Fibroblast of the aortic adventitia (primary cell): Measurements from ENCODE around the gene HIGD1C. TPM values are rescaled to one million over a fixed set of nuclear protein-coding genes. Genes with fewer than 3 reads are reported as not detected.

Source experiments
- DNase-seq: peaks from one replicate; pipeline ENCODE4 v3.0.0-alpha.2; 2010; ENCODE audit warnings: low read depth
- H3K4me3 ChIP-seq: 2 replicates; pipeline ENCODE4 v1.5.1; 2011; ENCODE audit warnings: low read depth, mild to moderate bottlenecking, control low read depth, low read length, moderate library complexity
- total RNA-seq: library from RNA; depleted of rRNA; stranded (reverse); fragments of >200 nt; gene quantifications from 2 replicates; pipeline ENCODE4 v1.2.3, GENCODE V29; 2012; ENCODE audit warnings: low replicate concordance
- TF ChIP-seq, protein P1 (sequence below): IDR thresholded peaks from 2 replicates; pipeline ENCODE4 v1.5.1; 2011; ENCODE audit warnings: mild to moderate bottlenecking, low read length, control low read depth, inconsistent platforms; ENCODE audit not compliant: insufficient read depth

HIGD1C gene
- total RNA-seq, 1 donor = not detected

GRCh38 chr12:50934371-50934851, 17.9 kb upstream of the HIGD1C start:
- TF ChIP-seq, protein P1, sequence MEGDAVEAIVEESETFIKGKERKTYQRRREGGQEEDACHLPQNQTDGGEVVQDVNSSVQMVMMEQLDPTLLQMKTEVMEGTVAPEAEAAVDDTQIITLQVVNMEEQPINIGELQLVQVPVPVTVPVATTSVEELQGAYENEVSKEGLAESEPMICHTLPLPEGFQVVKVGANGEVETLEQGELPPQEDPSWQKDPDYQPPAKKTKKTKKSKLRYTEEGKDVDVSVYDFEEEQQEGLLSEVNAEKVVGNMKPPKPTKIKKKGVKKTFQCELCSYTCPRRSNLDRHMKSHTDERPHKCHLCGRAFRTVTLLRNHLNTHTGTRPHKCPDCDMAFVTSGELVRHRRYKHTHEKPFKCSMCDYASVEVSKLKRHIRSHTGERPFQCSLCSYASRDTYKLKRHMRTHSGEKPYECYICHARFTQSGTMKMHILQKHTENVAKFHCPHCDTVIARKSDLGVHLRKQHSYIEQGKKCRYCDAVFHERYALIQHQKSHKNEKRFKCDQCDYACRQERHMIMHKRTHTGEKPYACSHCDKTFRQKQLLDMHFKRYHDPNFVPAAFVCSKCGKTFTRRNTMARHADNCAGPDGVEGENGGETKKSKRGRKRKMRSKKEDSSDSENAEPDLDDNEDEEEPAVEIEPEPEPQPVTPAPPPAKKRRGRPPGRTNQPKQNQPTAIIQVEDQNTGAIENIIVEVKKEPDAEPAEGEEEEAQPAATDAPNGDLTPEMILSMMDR = no peak
- DNase-seq = peak; percentile 67
- H3K4me3 ChIP-seq = no peak overlapping the region

DNA sequence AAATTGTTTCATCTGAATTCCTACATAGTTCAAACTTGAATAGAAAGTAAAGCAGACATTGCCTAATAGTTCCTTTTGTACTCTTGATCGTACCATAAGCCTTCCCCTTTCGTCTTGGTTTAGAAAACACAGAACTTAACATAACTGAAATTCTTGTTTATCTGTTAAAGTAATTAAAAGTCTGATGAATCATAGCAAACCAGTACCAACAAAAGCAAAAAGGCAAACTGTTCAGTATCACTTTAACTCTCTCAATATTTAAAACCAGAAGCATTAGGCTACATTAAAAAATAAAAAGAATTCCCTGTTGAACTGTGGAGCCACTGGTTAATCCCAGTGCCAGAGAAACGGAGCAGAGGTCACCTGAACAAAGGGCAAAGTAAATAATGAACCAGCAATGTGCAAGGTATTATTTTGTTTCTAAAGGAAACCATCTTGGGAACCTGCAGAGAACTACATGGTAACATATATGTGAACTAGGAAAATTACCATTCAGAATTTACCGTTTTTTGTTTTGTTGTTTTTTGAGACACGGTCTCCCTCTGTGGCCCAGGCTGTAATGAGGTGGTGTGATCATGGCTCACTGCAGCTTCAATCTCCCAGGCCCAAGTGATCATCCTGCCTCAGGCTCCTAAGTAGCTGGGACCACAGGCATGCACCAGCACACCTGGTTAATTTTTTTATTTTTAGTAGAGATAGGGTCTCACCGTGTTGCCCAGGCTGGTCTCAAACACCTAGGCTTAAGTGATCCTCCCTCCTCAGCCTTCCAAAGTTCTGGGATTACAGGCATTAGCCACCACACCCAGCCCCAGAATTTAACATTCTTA, 17.1 kb upstream of the HIGD1C start:
- TF ChIP-seq, protein P1 = no peak
- peak; percentile 67 for DNase-seq
- no peak overlapping the region for H3K4me3 ChIP-seq

DNA sequence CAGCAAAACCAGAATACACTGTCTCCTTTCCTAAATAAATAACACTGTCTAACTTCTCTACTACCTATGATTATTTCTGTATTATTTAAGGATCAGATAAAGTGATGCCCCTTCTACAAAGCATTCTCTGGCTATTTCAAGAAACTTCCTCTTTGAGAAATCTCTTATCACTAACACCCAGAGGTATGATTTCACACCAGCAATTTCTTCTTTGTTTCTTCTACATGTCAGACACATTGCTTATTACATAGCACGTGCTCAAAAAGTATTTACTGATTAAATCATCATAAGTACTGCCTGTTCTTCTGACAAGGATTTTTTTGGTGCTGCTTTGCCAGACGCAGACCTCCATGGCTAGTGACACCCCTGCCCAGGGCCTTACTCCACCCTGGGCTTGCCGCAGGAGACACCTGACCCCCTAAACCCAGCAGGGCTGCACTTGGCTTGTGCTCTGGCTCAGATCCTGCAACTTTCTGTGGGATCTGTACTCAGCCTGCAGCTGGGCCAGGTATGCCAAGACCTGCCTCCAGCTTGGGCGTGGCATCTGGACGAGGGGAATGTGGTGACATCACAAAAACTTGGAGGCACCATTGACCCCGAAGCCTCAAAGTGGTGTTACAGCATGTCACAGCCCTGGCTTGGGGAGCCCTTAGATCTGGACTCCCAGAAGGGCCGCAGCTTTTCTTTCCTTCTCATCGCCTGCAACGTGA, 15.4 kb upstream of the HIGD1C start:
- DNase-seq = no peak
- no peak overlapping the region for H3K4me3 ChIP-seq
- TF ChIP-seq, protein P1 = no peak

DNA sequence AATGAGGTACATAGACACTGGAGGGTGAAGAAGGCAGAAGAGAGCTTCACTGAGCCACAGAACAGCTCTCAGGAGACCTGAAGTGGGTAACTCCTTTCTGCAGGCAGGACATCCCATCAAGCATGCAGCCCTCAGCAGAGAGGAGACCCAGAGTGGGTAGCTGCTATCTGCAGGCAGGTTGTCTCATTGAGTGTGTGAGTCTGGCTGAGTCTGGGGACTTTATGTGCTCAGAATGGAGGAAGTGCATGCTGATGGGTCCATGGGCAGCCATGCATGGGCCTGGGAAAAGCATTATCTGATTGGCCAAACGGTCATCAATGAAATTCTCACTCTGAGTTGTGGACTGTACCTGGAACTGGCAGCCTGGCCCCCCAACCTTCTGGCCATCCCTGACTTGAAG, 14.7 kb upstream of the HIGD1C start:
- TF ChIP-seq, protein P1 = no peak
- no peak for DNase-seq
- H3K4me3 ChIP-seq = no peak overlapping the region

GRCh38 chr12:50947933-50948626, 4.3 kb upstream of the HIGD1C start:
- no peak for DNase-seq
- H3K4me3 ChIP-seq = no peak overlapping the region
- TF ChIP-seq, protein P1 = no peak

DNA sequence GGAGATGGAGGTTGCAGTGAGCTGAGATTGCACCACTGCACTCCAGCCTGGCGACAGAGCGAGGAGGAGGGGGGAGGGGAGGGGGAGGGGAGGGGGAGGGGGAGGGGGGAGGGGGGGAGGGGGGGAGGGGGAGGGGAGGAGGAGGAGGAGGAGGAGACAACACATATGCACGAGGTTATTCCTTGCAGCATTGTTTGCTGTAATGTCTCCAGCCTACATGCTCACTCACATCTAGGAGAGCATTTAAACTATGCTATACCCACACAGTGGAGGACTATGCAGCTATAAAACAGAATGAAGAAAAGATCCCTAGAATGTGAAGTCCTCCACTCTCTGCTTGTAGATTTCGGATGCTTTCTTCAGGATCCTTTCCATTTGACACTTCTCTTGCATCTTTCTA, 3.5 kb upstream of the HIGD1C start:
- TF ChIP-seq, protein P1 = no peak
- no peak for DNase-seq
- no peak overlapping the region for H3K4me3 ChIP-seq
